Neural progenitor cell (in vitro differentiated cells): ENCODE results near the gene ABCC1. TPM values are rescaled to one million over a fixed set of nuclear protein-coding genes. Genes with fewer than 3 reads are reported as not detected.

ENCODE experiments used
- DNase-seq: peaks from one replicate; pipeline ENCODE4 v3.0.0-alpha.2; 2016; ENCODE audit warnings: low spot score
- H2AFZ ChIP-seq: fragments of 200-600 bp; sonication (generic); replicated peaks from 2 replicates; pipeline ENCODE4 v1.6.1; 2016; ENCODE audit warnings: antibody characterized with exemption
- H3F3A ChIP-seq: fragments of 200-600 bp; sonication (generic); 2 replicates; pipeline ENCODE4 v1.6.1; 2016; ENCODE audit warnings: antibody characterized with exemption, low read depth
- H3K27ac ChIP-seq: fragments of 200-600 bp; sonication (generic); 2 replicates; pipeline ENCODE4 v1.5.1; 2016; ENCODE audit warnings: mild to moderate bottlenecking
- H3K27me3 ChIP-seq: fragments of 200-600 bp; sonication (generic); 2 replicates; pipeline ENCODE4 v1.6.1; 2016; ENCODE audit warnings: mild to moderate bottlenecking, moderate library complexity
- H3K36me3 ChIP-seq: fragments of 200-600 bp; sonication (generic); 2 replicates; pipeline ENCODE4 v1.5.1; 2016
- H3K4me1 ChIP-seq: fragments of 200-600 bp; sonication (generic); 2 replicates; pipeline ENCODE4 v1.6.1; 2016; ENCODE audit warnings: mixed run types
- H3K4me2 ChIP-seq: fragments of 200-600 bp; sonication (generic); 2 replicates; pipeline ENCODE4 v1.6.1; 2016
- H3K4me3 ChIP-seq: fragments of 200-600 bp; sonication (generic); 2 replicates; pipeline ENCODE4 v1.5.1; 2016
- H3K79me2 ChIP-seq: fragments of 200-600 bp; sonication (generic); 2 replicates; pipeline ENCODE4 v1.6.1; 2016; ENCODE audit warnings: low read depth
- H3K9ac ChIP-seq: fragments of 200-600 bp; sonication (generic); 2 replicates; pipeline ENCODE4 v1.6.1; 2016
- H3K9me3 ChIP-seq: fragments of 200-600 bp; sonication (generic); 2 replicates; pipeline ENCODE4 v1.5.1; 2016; ENCODE audit warnings: low read depth
- H4K20me1 ChIP-seq: fragments of 200-600 bp; sonication (generic); 2 replicates; pipeline ENCODE4 v1.6.1; 2016; ENCODE audit warnings: low read depth
- H3K27ac Mint-ChIP-seq: 3 replicates; pipeline ENCODE4 v1.8.0; 2021; ENCODE audit warnings: mixed read lengths
- H3K27me3 Mint-ChIP-seq: 2 replicates; pipeline ENCODE4 v1.8.0; 2022; ENCODE audit warnings: low read depth, mild to moderate bottlenecking, inconsistent platforms, moderate library complexity, mixed read lengths; ENCODE audit not compliant: insufficient read depth
- H3K36me3 Mint-ChIP-seq: 3 replicates; pipeline ENCODE4 v1.8.0; 2021; ENCODE audit warnings: mixed read lengths
- H3K4me1 Mint-ChIP-seq: 3 replicates; pipeline ENCODE4 v1.8.0; 2021; ENCODE audit warnings: mixed read lengths
- H3K4me3 Mint-ChIP-seq: 3 replicates; pipeline ENCODE4 v1.8.0; 2021; ENCODE audit warnings: mild to moderate bottlenecking, moderate library complexity, mixed read lengths
- H3K9me3 Mint-ChIP-seq: 3 replicates; pipeline ENCODE4 v1.8.0; 2020; ENCODE audit warnings: mixed read lengths
- CTCF ChIP-seq: fragments of 200-600 bp; sonication (generic); IDR thresholded peaks from 2 replicates; pipeline ENCODE4 v1.5.1; 2017; ENCODE audit warnings: antibody characterized with exemption, mild to moderate bottlenecking
- EZH2 ChIP-seq: fragments of 200-600 bp; sonication (generic); IDR thresholded peaks from 2 replicates; pipeline ENCODE4 v1.6.1; 2017; ENCODE audit warnings: antibody characterized with exemption, mild to moderate bottlenecking, moderate library complexity
- EZH2phosphoT487 ChIP-seq: fragments of 200-600 bp; sonication (generic); IDR thresholded peaks from 2 replicates; pipeline ENCODE4 v1.6.1; 2017; ENCODE audit warnings: antibody characterized with exemption
- total RNA-seq: library from RNA; depleted of rRNA; stranded (reverse); fragments of >200 nt; gene quantifications from 2 replicates; pipeline ENCODE4 v1.2.3, GENCODE V29; 2015; ENCODE audit warnings: low replicate concordance

Gene ABCC1
- total RNA-seq, 1 donor from 2014 or later, result 17.5 TPM

GRCh38 chr16:16166949-16167348, 217.5 kb downstream of the ABCC1 start:
- Histone ChIP-seq H2AFZ (no peak overlapping the region), H3K36me3 (no peaks in the 10 kb centered on the region), H3K9ac (no peak overlapping the region), H3K27me3 (no peaks in the 10 kb centered on the region), H4K20me1 (no peaks in the 10 kb centered on the region), H3K27ac (no peak overlapping the region), H3K4me2 (no peak overlapping the region), H3K9me3 (no peaks in the 10 kb centered on the region), H3K4me3 (no peak overlapping the region), H3K79me2 (no peaks in the 10 kb centered on the region), H3F3A (no peaks in the 10 kb centered on the region), H3K4me1 (no peaks in the 10 kb centered on the region)
- peaks cover 2% of the 10 kb centered on the region for H3K27me3 Mint-ChIP-seq
- no peak overlapping the region for H3K27ac Mint-ChIP-seq
- DNase-seq, result no peak
- no peaks in the 10 kb centered on the region for H3K4me1 Mint-ChIP-seq
- H3K4me3 Mint-ChIP-seq, result no peak overlapping the region
- no peak for TF ChIP-seq EZH2
- TF ChIP-seq CTCF, result no peak
- TF ChIP-seq EZH2phosphoT487, result no peak
- H3K9me3 Mint-ChIP-seq, result peaks cover 4% of the 10 kb centered on the region
- H3K36me3 Mint-ChIP-seq, result no peaks in the 10 kb centered on the region

GRCh38 chr16:16167927-16168326, 218.5 kb downstream of the ABCC1 start:
- H3K4me3 ChIP-seq, result no peak overlapping the region
- H3K27ac Mint-ChIP-seq, result no peak overlapping the region
- H3K79me2 ChIP-seq, result no peaks in the 10 kb centered on the region
- no peaks in the 10 kb centered on the region for H3K4me1 ChIP-seq
- H3K36me3 Mint-ChIP-seq, result no peaks in the 10 kb centered on the region
- no peak overlapping the region for H3K4me3 Mint-ChIP-seq
- H3K4me2 ChIP-seq, result no peak overlapping the region
- no peak overlapping the region for H3K27ac ChIP-seq
- no peaks in the 10 kb centered on the region for H3F3A ChIP-seq
- H2AFZ ChIP-seq, result no peak overlapping the region
- peaks cover 2% of the 10 kb centered on the region for H3K27me3 Mint-ChIP-seq
- no peak for DNase-seq
- H3K9me3 Mint-ChIP-seq, result peaks cover under 1% of the 10 kb centered on the region
- H3K9me3 ChIP-seq, result no peaks in the 10 kb centered on the region
- no peak overlapping the region for H3K9ac ChIP-seq
- H3K36me3 ChIP-seq, result no peaks in the 10 kb centered on the region
- H3K4me1 Mint-ChIP-seq, result no peaks in the 10 kb centered on the region
- H4K20me1 ChIP-seq, result no peaks in the 10 kb centered on the region
- H3K27me3 ChIP-seq, result no peaks in the 10 kb centered on the region
- TF ChIP-seq EZH2phosphoT487 (no peak), CTCF (no peak), EZH2 (no peak)

- no peak for TF ChIP-seq EZH2phosphoT487
- TF ChIP-seq EZH2, result no peak
- no peak for TF ChIP-seq CTCF
Measured at GRCh38 chr16:16168431-16168830, 219.0 kb downstream of the ABCC1 start.

More at GRCh38 chr16:16168431-16168830, 219.0 kb downstream of the ABCC1 start:
- H3K4me1 Mint-ChIP-seq, result no peaks in the 10 kb centered on the region
- Histone ChIP-seq H4K20me1 (no peaks in the 10 kb centered on the region), H3K27me3 (no peaks in the 10 kb centered on the region), H3K4me3 (no peak overlapping the region), H3K36me3 (no peaks in the 10 kb centered on the region), H3K27ac (no peak overlapping the region), H3K9ac (no peak overlapping the region), H3K4me1 (no peaks in the 10 kb centered on the region), H3K79me2 (no peaks in the 10 kb centered on the region), H3K9me3 (no peaks in the 10 kb centered on the region), H3K4me2 (no peak overlapping the region), H3F3A (no peaks in the 10 kb centered on the region), H2AFZ (no peak overlapping the region)
- H3K36me3 Mint-ChIP-seq, result no peaks in the 10 kb centered on the region
- H3K27me3 Mint-ChIP-seq, result peaks cover 2% of the 10 kb centered on the region
- H3K9me3 Mint-ChIP-seq, result no peaks in the 10 kb centered on the region
- no peak for DNase-seq
- H3K4me3 Mint-ChIP-seq, result no peak overlapping the region
- no peak overlapping the region for H3K27ac Mint-ChIP-seq
